Calu3 (cell line): ENCODE results near the gene PIGU. TPM values are rescaled to one million over a fixed set of nuclear protein-coding genes. Genes with fewer than 3 reads are reported as not detected.

Experiments
- BruUV-seq: library from RNA; stranded (reverse); fragments of 400-500 nt; replicated peaks from 2 replicates; lab custom pipeline; 2021; lab: Mats Ljungman, UMichigan
- CTCF ChIA-PET: fragments of 300-600 bp; sonication (Branson Sonifier 250); formaldehyde crosslinking; loops from one replicate; lab custom pipeline; 2022; ENCODE audit warnings: antibody characterized with exemption; lab: Charles Lee
- DNase-seq: peaks from one replicate; pipeline ENCODE4 v3.0.0; 2022
- H3K27ac Mint-ChIP-seq: one replicate; pipeline ENCODE4 v1.8.0; 2022; ENCODE audit warnings: mixed read lengths; ENCODE audit not compliant: unreplicated experiment
- H3K27me3 Mint-ChIP-seq: one replicate; pipeline ENCODE4 v1.8.0; 2022; ENCODE audit warnings: mixed read lengths; ENCODE audit not compliant: unreplicated experiment
- H3K36me3 Mint-ChIP-seq: one replicate; pipeline ENCODE4 v1.8.0; 2022; ENCODE audit warnings: mild to moderate bottlenecking, moderate library complexity, mixed read lengths; ENCODE audit not compliant: insufficient read depth, unreplicated experiment
- H3K4me1 Mint-ChIP-seq: one replicate; pipeline ENCODE4 v1.8.0; 2022; ENCODE audit warnings: mild to moderate bottlenecking, low read depth, mixed read lengths; ENCODE audit not compliant: unreplicated experiment
- H3K4me3 Mint-ChIP-seq: one replicate; pipeline ENCODE4 v1.8.0; 2022; ENCODE audit warnings: mild to moderate bottlenecking, low read depth, moderate library complexity, mixed read lengths; ENCODE audit not compliant: unreplicated experiment
- H3K9me3 Mint-ChIP-seq: one replicate; pipeline ENCODE4 v1.8.0; 2022; ENCODE audit warnings: low read depth, mixed read lengths; ENCODE audit not compliant: unreplicated experiment
- intact Hi-C: fragments of 100-400 bp; cut with micrococcal nuclease; formaldehyde crosslinking; loops from one replicate; pipeline ENCODE4 v1.10.0; 2022; ENCODE audit not compliant: unreplicated experiment
- total RNA-seq: library from RNA; stranded (reverse); gene quantifications from 2 replicates; pipeline ENCODE4 v1.2.3, GENCODE V29; 2022
- TF ChIP-seq, protein P1 (sequence below): fragments of 200-600 bp; IDR thresholded peaks from one replicate; pipeline ENCODE4 v1.8.0; 2022; ENCODE audit warnings: antibody characterized with exemption; ENCODE audit not compliant: unreplicated experiment

The PIGU gene
- total RNA-seq, 1 experiment from 2014 or later = 42.8 TPM

DNA sequence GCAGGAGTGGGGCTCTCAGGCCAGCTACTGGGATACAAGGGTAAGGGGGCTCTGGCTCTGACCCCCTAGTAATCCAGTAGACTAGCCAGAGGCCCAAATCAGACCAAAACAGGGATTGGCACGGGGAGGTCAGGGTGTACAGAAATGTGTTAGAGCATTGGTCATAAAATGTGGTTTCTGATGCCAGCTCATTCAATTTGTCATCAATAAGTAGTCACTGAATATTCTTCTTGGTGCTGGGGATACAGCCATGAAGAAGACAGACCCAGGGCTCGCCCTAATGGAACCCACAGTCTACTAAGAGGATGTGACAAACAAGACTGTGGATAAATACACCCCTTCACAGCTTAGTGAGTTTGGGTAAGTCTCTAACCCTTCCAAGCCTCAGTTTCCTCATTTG lies 107.3 kb downstream of the PIGU start:
- Mint-ChIP-seq H3K36me3 (peaks cover 16% of the 10 kb centered on the region), H3K4me1 (no peaks in the 10 kb centered on the region), H3K9me3 (no peaks in the 10 kb centered on the region), H3K27ac (no peak overlapping the region), H3K27me3 (no peaks in the 10 kb centered on the region), H3K4me3 (no peak overlapping the region)
- no TSS peak for BruUV-seq
- DNase-seq = no peak
- CTCF ChIA-PET = interaction anchor here (1.1 to 1.2 kb wide), 2 partner anchors 10 to 14 kb away, joined by 3 to 6 read pairs; no protein-coding TSS in a partner anchor
- TF ChIP-seq, protein P1, sequence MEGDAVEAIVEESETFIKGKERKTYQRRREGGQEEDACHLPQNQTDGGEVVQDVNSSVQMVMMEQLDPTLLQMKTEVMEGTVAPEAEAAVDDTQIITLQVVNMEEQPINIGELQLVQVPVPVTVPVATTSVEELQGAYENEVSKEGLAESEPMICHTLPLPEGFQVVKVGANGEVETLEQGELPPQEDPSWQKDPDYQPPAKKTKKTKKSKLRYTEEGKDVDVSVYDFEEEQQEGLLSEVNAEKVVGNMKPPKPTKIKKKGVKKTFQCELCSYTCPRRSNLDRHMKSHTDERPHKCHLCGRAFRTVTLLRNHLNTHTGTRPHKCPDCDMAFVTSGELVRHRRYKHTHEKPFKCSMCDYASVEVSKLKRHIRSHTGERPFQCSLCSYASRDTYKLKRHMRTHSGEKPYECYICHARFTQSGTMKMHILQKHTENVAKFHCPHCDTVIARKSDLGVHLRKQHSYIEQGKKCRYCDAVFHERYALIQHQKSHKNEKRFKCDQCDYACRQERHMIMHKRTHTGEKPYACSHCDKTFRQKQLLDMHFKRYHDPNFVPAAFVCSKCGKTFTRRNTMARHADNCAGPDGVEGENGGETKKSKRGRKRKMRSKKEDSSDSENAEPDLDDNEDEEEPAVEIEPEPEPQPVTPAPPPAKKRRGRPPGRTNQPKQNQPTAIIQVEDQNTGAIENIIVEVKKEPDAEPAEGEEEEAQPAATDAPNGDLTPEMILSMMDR = no peak
- intact Hi-C loops = no loop called here

DNA sequence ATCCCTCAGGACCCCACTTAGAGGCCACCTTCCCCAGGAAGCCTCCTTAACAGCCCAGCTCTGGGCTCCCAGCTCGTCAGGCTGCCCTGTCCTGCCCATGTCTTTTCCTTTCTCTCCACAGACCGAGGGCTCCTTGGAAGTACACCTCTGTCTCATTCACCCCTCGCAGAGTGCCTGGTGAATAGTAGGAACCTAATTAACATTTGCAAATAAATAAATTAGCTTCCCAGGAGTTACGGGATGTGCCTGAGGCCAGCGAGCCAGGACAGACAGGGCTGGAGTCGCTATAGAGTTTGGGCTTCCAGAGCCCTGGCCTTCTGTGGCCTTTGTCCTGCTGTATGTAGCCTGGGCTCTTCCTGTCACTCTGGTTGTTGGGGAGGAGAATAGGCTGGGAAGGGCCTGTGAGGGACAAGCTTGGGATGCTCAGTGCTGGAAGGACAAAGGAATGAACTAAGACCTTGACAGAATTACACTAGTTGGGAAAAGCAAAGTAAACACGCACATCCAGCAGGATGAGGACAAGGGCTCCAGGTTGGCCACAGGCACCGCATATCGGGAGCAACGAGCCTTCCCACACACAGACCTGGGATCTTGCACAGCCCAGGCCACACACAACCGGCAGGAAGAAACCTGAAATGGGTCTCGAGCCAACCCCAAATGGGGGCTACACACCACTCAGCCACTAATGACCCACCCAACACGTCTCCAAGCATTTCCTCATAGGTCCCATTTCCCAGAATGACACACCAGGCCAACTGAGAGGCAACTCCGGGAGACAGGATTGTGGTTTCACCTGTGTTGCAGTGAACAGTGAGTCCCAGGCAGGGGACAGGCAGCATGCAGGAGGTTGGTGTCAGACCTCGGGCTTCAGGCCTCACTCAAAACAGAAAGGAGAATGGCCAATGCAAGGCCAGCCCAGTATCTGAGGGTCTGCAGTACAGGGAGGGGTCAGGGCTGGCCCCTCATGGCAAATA lies 108.7 kb downstream of the PIGU start:
- Mint-ChIP-seq H3K27me3 (no peaks in the 10 kb centered on the region), H3K4me3 (no peak overlapping the region), H3K4me1 (no peaks in the 10 kb centered on the region), H3K27ac (no peak overlapping the region), H3K36me3 (peaks cover 16% of the 10 kb centered on the region), H3K9me3 (no peaks in the 10 kb centered on the region)
- no peak for DNase-seq
- CTCF ChIA-PET = interaction anchor here (0.7 to 1.2 kb wide), 2 partner anchors 15 to 207 kb away, joined by 3 read pairs; no protein-coding TSS in a partner anchor
- intact Hi-C loops = no loop called here
- BruUV-seq = no TSS peak
- TF ChIP-seq, protein P1 = no peak

DNA sequence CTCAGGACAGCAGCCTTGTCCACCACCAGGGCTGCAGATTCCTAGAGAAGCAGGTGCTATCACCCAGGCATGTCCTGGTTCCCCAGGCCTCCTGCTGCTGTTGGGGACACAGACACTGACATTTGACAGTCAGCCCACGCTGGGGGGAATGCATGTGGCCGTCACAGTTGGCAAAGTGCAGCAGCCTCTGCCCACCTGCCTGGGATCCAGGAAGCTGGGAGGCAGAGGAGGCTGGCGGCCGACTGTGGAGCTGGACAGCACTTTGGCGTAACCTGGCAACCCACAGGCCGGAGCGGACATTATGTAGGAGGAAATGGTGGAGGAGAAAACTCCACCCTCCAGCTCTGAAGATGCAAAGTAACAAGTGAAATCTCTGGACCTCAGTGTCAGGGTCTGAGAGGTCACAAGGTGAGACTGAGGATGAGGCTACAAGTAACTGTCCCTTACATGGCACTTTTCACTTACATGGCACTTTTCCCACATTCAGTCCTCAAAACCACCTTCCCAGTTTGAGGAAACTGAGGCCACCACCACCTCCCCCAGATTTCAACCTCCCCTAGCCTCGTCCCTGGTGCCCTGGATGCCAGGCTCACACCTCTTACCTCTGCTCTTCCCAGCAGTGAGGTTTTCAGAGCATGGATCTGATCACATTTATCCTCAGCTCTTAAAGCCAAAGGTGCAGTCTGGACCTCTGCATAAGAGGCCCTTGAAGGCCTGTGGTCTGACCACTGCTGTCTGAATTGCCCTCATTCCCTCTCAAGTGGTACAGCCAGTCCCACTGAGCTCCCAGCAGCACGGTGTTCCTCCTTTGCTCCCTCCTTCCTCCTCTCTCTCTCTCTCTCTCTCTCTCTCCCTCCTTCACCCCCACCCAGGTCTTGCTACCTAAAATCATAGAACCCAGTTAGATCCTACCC lies 109.7 kb downstream of the PIGU start:
- TF ChIP-seq, protein P1 = no peak
- H3K27me3 Mint-ChIP-seq = no peaks in the 10 kb centered on the region
- no peaks in the 10 kb centered on the region for H3K4me1 Mint-ChIP-seq
- H3K4me3 Mint-ChIP-seq = no peak overlapping the region
- H3K27ac Mint-ChIP-seq = no peak overlapping the region
- no peaks in the 10 kb centered on the region for H3K9me3 Mint-ChIP-seq
- intact Hi-C loops = no loop called here
- BruUV-seq = no TSS peak
- no peak for DNase-seq
- H3K36me3 Mint-ChIP-seq = peaks cover 16% of the 10 kb centered on the region
- CTCF ChIA-PET = interaction anchor here (0.7 to 1.2 kb wide), 3 partner anchors 16 to 426 kb away, joined by 3 to 5 read pairs (median 3); no protein-coding TSS in a partner anchor

DNA sequence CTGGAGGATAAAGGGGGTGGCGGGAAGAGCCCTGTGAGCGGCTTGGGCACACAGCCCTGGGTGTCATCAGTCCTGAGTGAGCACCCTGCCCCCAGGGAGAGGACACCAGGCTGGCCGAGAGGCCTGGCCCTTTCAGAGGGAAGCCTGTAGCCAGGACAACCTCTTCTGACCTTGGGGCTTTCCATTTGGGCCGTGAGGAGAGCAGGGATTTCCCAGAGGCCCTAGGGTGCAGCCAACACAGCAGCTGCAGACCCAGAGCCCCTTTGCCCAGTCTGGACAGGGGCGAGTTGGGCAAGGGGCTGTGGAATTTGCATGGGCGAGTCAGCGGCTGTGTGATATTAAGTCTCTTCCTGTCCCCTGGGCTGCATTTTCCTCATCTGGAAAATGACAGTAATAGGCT lies 112.1 kb downstream of the PIGU start:
- DNase-seq = no peak
- H3K9me3 Mint-ChIP-seq = no peaks in the 10 kb centered on the region
- no TSS peak for BruUV-seq
- no peaks in the 10 kb centered on the region for H3K4me1 Mint-ChIP-seq
- intact Hi-C loops = no loop called here
- no peaks in the 10 kb centered on the region for H3K27me3 Mint-ChIP-seq
- peaks cover 10% of the 10 kb centered on the region for H3K36me3 Mint-ChIP-seq
- H3K27ac Mint-ChIP-seq = no peak overlapping the region
- CTCF ChIA-PET = interaction anchor here (0.5 to 1.2 kb wide), 2 partner anchors 111 to 374 kb away, joined by 3 read pairs; no protein-coding TSS in a partner anchor
- TF ChIP-seq, protein P1 = no peak
- H3K4me3 Mint-ChIP-seq = no peak overlapping the region
